CD4-positive, alpha-beta T cell treated with Interleukin-12 subunit alpha and Interleukin-12 subunit beta, for 1 hour (primary cell): ENCODE measurements around the gene MEP1A.
"Not testable (repeated sequence)": the region's sequence is repeated elsewhere in the genome, so short reads cannot be mapped to it uniquely, and the experiment has no call there.

Experiments used
- DNase-seq: peaks from one replicate; pipeline ENCODE4 v3.0.0-alpha.2; 2020

The MEP1A gene

GRCh38 chr6:46793138-46793537, at the start of gene MEP1A:
Gene MEP1A, plus strand, starts transcription at chr6:46793389. Its CDS starts 10 bp downstream, at chr6:46793399.
- DNase-seq = no peak

- no peak for DNase-seq
Measured at GRCh38 chr6:46743425-46744158, 49.6 kb upstream of the MEP1A start.

GRCh38 chr6:46744159-46744725, 48.9 kb upstream of the MEP1A start:
- not testable (repeated sequence) for DNase-seq

GRCh38 chr6:46745973-46746372, 47.2 kb upstream of the MEP1A start:
- no peak for DNase-seq

GRCh38 chr6:46746696-46747095, 46.5 kb upstream of the MEP1A start, which contains the start of gene ANKRD66:
Gene ANKRD66, plus strand, starts transcription at chr6:46746933. Its CDS starts 5,016 bp downstream, at chr6:46751949.
- DNase-seq = no peak

GRCh38 chr6:46748940-46749503, 44.2 kb upstream of the MEP1A start:
- DNase-seq = no peak

- no peak for DNase-seq
Measured at GRCh38 chr6:46749731-46750130, 43.5 kb upstream of the MEP1A start.

- no peak for DNase-seq
Measured at GRCh38 chr6:46751658-46752057, 41.5 kb upstream of the MEP1A start.

GRCh38 chr6:46755865-46756264, 37.3 kb upstream of the MEP1A start:
- DNase-seq = no peak

GRCh38 chr6:46756469-46757213, 36.5 kb upstream of the MEP1A start:
- DNase-seq = no peak

- no peak for DNase-seq
Measured at GRCh38 chr6:46757214-46757596, 36.0 kb upstream of the MEP1A start.

- no peak for DNase-seq
Measured at GRCh38 chr6:46758960-46759753, 34.0 kb upstream of the MEP1A start.

GRCh38 chr6:46760925-46761324, 32.3 kb upstream of the MEP1A start:
- no peak for DNase-seq

- DNase-seq = no peak
Measured at GRCh38 chr6:46763466-46763865, 29.7 kb upstream of the MEP1A start.

- DNase-seq = not testable (repeated sequence)
Measured at GRCh38 chr6:46764280-46764679, 28.9 kb upstream of the MEP1A start.

- DNase-seq = no peak
Measured at GRCh38 chr6:46764961-46765360, 28.2 kb upstream of the MEP1A start.

- DNase-seq = no peak
Measured at GRCh38 chr6:46772016-46772415, 21.2 kb upstream of the MEP1A start.

- peak; percentile 22 for DNase-seq
Measured at GRCh38 chr6:46772762-46773161, 20.4 kb upstream of the MEP1A start.

- DNase-seq = no peak
Measured at GRCh38 chr6:46773201-46773855, 19.9 kb upstream of the MEP1A start.

GRCh38 chr6:46774736-46775135, 18.5 kb upstream of the MEP1A start:
- DNase-seq = not testable (repeated sequence)

GRCh38 chr6:46776070-46776712, 17.0 kb upstream of the MEP1A start:
- no peak for DNase-seq
